Kidney epithelial cell (primary cell): ENCODE measurements around the gene CAMTA1. TPM values are rescaled to one million over a fixed set of nuclear protein-coding genes. Genes with fewer than 3 reads are reported as not detected.
"Not testable (repeated sequence)": the region's sequence is repeated elsewhere in the genome, so short reads cannot be mapped to it uniquely, and the experiment has no call there.

Experiments used
- DNase-seq: peaks from one replicate; pipeline ENCODE4 v3.0.0-alpha.2; 2010; ENCODE audit warnings: low read depth
- H3K27me3 ChIP-seq: 2 replicates; pipeline ENCODE4 v1.6.0; 2011; ENCODE audit warnings: low read length; ENCODE audit not compliant: control insufficient read depth, insufficient read depth
- H3K36me3 ChIP-seq: 2 replicates; pipeline ENCODE4 v1.5.1; 2011; ENCODE audit warnings: low read length; ENCODE audit not compliant: control insufficient read depth, insufficient read depth
- H3K4me3 ChIP-seq: 2 replicates; pipeline ENCODE4 v1.5.1; 2011; ENCODE audit warnings: low read depth, mild to moderate bottlenecking, control low read depth, low read length
- CTCF ChIP-seq: IDR thresholded peaks from 2 replicates; pipeline ENCODE4 v1.5.1; 2011; ENCODE audit warnings: mild to moderate bottlenecking, moderate library complexity, low read length, control low read depth, inconsistent platforms; ENCODE audit not compliant: insufficient read depth, poor library complexity, severe bottlenecking
- total RNA-seq: library from RNA; depleted of rRNA; stranded (reverse); fragments of >200 nt; gene quantifications from 2 replicates; pipeline ENCODE4 v1.2.3, GENCODE V29; 2015

The CAMTA1 gene
- total RNA-seq, 1 donor from 2014 or later, result 76.5 TPM

GRCh38 chr1:6807782-6808181 lies 22.5 kb downstream of the CAMTA1 start:
- no peak for DNase-seq
- TF ChIP-seq CTCF, result no peak
- Histone ChIP-seq H3K36me3 (no peaks in the 10 kb centered on the region), H3K27me3 (no peaks in the 10 kb centered on the region), H3K4me3 (no peak overlapping the region)

GRCh38 chr1:6809461-6809860 lies 24.2 kb downstream of the CAMTA1 start:
- Histone ChIP-seq H3K36me3 (no peaks in the 10 kb centered on the region), H3K4me3 (no peak overlapping the region), H3K27me3 (no peaks in the 10 kb centered on the region)
- no peak for TF ChIP-seq CTCF
- DNase-seq, result no peak

- H3K27me3 ChIP-seq, H3K4me3 ChIP-seq, H3K36me3 ChIP-seq, DNase-seq: not testable (repeated sequence)
Measured at GRCh38 chr1:6810146-6810734, 25.0 kb downstream of the CAMTA1 start.

- H3K27me3 ChIP-seq, result no peaks in the 10 kb centered on the region
- H3K4me3 ChIP-seq, result no peak overlapping the region
- TF ChIP-seq CTCF, result no peak
- H3K36me3 ChIP-seq, result no peaks in the 10 kb centered on the region
- DNase-seq, result no peak
Measured at GRCh38 chr1:6811583-6811982, 26.3 kb downstream of the CAMTA1 start.

- TF ChIP-seq CTCF, result no peak
- H3K27me3 ChIP-seq, result no peaks in the 10 kb centered on the region
- no peaks in the 10 kb centered on the region for H3K36me3 ChIP-seq
- no peak overlapping the region for H3K4me3 ChIP-seq
- DNase-seq, result no peak
Measured at GRCh38 chr1:6813165-6813564, 27.9 kb downstream of the CAMTA1 start.

GRCh38 chr1:6815726-6816125 lies 30.5 kb downstream of the CAMTA1 start:
- H3K4me3 ChIP-seq, result no peak overlapping the region
- no peaks in the 10 kb centered on the region for H3K36me3 ChIP-seq
- H3K27me3 ChIP-seq, result no peaks in the 10 kb centered on the region
- TF ChIP-seq CTCF, result no peak
- no peak for DNase-seq
